ENCODE measurements around the gene ARHGDIG. TPM values are rescaled to one million over a fixed set of nuclear protein-coding genes. Genes with fewer than 3 reads are reported as not detected.

Gene ARHGDIG
- total and polyA plus RNA-seq, 2 of the 4 experiments (the other 2 are of a cell fraction) = 0.24 to 0.36 TPM

GRCh38 chr16:247027-247426 lies 33.4 kb upstream of the ARHGDIG start:
- WGBS, 2 experiments (ENCODE audit: extremely low coverage in 2 of 2, insufficient read length in 1 of 2) = 96% methylated on average over 5 of the region's 12 CpGs; no CpG with 5 or more reads in 1 of the 2 experiments
- H4K20me1 ChIP-seq (ENCODE audit: insufficient read depth, low read length) = peaks cover 11% of the 10 kb centered on the region; the same call in 1 of the 2 replicates
- dilution Hi-C loops (cut with HindIII; ENCODE audit: low sequenced_read_pairs, unreplicated experiment) = no loop called here
- H3K4ac ChIP-seq (ENCODE audit: low read depth, low read length) = no peak overlapping the region
- no peak overlapping the region for H3K18ac ChIP-seq (ENCODE audit: low read depth, low read length)
- no peak overlapping the region for H4K91ac ChIP-seq (ENCODE audit: insufficient read depth, low read depth, low read length)
- POLR2A ChIA-PET (ENCODE audit: unreplicated experiment) = no interaction called here
- no peak overlapping the region for H3K14ac ChIP-seq (replicated peaks; ENCODE audit: low read depth, low read length)
- H2BK5ac ChIP-seq (ENCODE audit: low read depth, low read length, poor library complexity, severe bottlenecking) = no peak overlapping the region
- ATAC-seq (ENCODE audit: low read depth) (no peak), DNase-seq (no peak)
- BruUV-seq (replicated peaks) = no TSS peak
- H3K23ac ChIP-seq (ENCODE audit: low read depth, low read length) = no peak overlapping the region
- H2AK5ac ChIP-seq (ENCODE audit: low read depth, low read length) = no peak overlapping the region
- 0 out of 2 replicates have a peak, but pooled peaks cover 9% of the 10 kb centered on the region for H3K9me1 ChIP-seq (ENCODE audit: insufficient read depth, low read length)
- H2AFZ ChIP-seq (replicated peaks; ENCODE audit: low read length, poor library complexity) = no peak overlapping the region
- in situ Hi-C loops (cut with MboI; ENCODE audit: low sequenced_read_pairs) = no loop called here
- H3K56ac ChIP-seq (ENCODE audit: extremely low read depth, insufficient read depth, low read length) = no peak overlapping the region
- no peaks in the 10 kb centered on the region for H3K9me3 ChIP-seq (ENCODE audit: control insufficient read depth, insufficient read depth, low read length)
- no peaks in the 10 kb centered on the region for H3K27me3 ChIP-seq (ENCODE audit: control insufficient read depth, insufficient read depth, low read length)
- no peaks in the 10 kb centered on the region; the same call in 1 of the 2 replicates for H3K4me1 ChIP-seq (ENCODE audit: control insufficient read depth, insufficient read depth, low read length)
- CTCF ChIA-PET = no interaction called here
- H2BK20ac ChIP-seq (ENCODE audit: low read depth, low read length) = no peak overlapping the region
- no peak overlapping the region for H2BK15ac ChIP-seq (ENCODE audit: low read depth, low read length)
- H3K27ac ChIP-seq (ENCODE audit: insufficient read depth, low read length) = no peak overlapping the region
- intact Hi-C loops (cut with micrococcal nuclease) = no loop called here
- no peak overlapping the region for H3K4me2 ChIP-seq (ENCODE audit: low read depth, low read length)
- no peak overlapping the region for H2BK120ac ChIP-seq (ENCODE audit: low read depth, low read length)
- TF ChIP-seq RAD21 (IDR thresholded peaks at IDR 0.05; ENCODE audit: low read length) = no peak
- no peak for TF ChIP-seq CEBPB (IDR thresholded peaks at IDR 0.05; ENCODE audit: low read depth, low read length)
- no peak for TF ChIP-seq NFE2L2 (IDR thresholded peaks at IDR 0.05; ENCODE audit: low read depth, low read length)
- TF ChIP-seq MAFK (IDR thresholded peaks at IDR 0.05; ENCODE audit: low read depth, low read length) = no peak
- no peak for TF ChIP-seq MXI1 (IDR thresholded peaks at IDR 0.05; ENCODE audit: borderline replicate concordance, low read depth, low read length)
- no peak for TF ChIP-seq RFX5 (IDR thresholded peaks at IDR 0.05; ENCODE audit: low read depth, low read length)
- TF ChIP-seq BHLHE40 (IDR thresholded peaks at IDR 0.05; ENCODE audit: low read depth, low read length) = no peak
- no peak for TF ChIP-seq USF2 (IDR thresholded peaks at IDR 0.05; ENCODE audit: low read depth, low read length)
- TF ChIP-seq RCOR1 (IDR thresholded peaks at IDR 0.05; ENCODE audit: insufficient replicate concordance, low read length) = no peak
- TF ChIP-seq POLR2A (IDR thresholded peaks at IDR 0.05; ENCODE audit: low read depth, low read length) = no peak
- TF ChIP-seq CTCF (conservative IDR thresholded peaks at IDR 0.05; ENCODE audit: low read depth, low read length) = no peak
- no peak for TF ChIP-seq SMC3 (IDR thresholded peaks at IDR 0.05; ENCODE audit: low read depth, low read length)
- TF ChIP-seq FOS (IDR thresholded peaks at IDR 0.05; ENCODE audit: low read depth, low read length) = no peak
- TF ChIP-seq MAZ (IDR thresholded peaks at IDR 0.05; ENCODE audit: borderline replicate concordance, low read depth, low read length) = no peak
- TF ChIP-seq CHD1 (IDR thresholded peaks at IDR 0.05; ENCODE audit: low read depth, low read length) = no peak
- TF ChIP-seq ELK1 (IDR thresholded peaks at IDR 0.05; ENCODE audit: borderline replicate concordance, low read depth, low read length) = no peak
- no peak overlapping the region for H4K5ac ChIP-seq (ENCODE audit: low read depth, low read length)
- H3K4me3 ChIP-seq (ENCODE audit: insufficient read depth, low read depth, low read length) = no peak overlapping the region
- H3K9ac ChIP-seq (ENCODE audit: low read depth, low read length) = no peak overlapping the region
- H4K8ac ChIP-seq (ENCODE audit: low read depth in 2 of 2, low read length in 2 of 2) = no peak overlapping the region
- H2AK9ac ChIP-seq (replicated peaks; ENCODE audit: low read depth, low read length, poor library complexity) = peak overlapping the region; percentile 16
- H3K79me1 ChIP-seq (ENCODE audit: low read depth in 1 of 2, low read length in 2 of 2) = peaks cover 16 to 18% of the 10 kb centered on the region in 2 experiments
- peaks cover 10% of the 10 kb centered on the region for H3K36me3 ChIP-seq (ENCODE audit: control insufficient read depth, insufficient read depth, low read length)
